SK-N-SH (cell line): ENCODE data around the gene UCMA. TPM values are rescaled to one million over a fixed set of nuclear protein-coding genes. Genes with fewer than 3 reads are reported as not detected.

Experiments used
- CTCF ChIA-PET: fragments of 300-600, 350-600 bp; formaldehyde crosslinking; extraction: SDS; loops from one replicate; lab custom pipeline; 2021; lab: Yijun Ruan, JAX
- POLR2A ChIA-PET: fragments of 350-600 bp; sonication (Branson Sonifier 250); formaldehyde crosslinking; extraction: SDS; loops from one replicate; lab custom pipeline; 2020; ENCODE audit warnings: antibody characterized with exemption, inconsistent platforms; lab: Yijun Ruan, JAX
- DNase-seq: peaks from one replicate; pipeline ENCODE4 v3.0.0; 2012
- H2AFZ ChIP-seq: fragments of 200-600 bp; sonication (generic); 2 replicates; pipeline ENCODE4 v1.8.1; 2016; ENCODE audit warnings: antibody characterized with exemption, mild to moderate bottlenecking, low read depth
- H3F3A ChIP-seq: fragments of 200-600 bp; sonication (generic); replicated peaks from 2 replicates; pipeline ENCODE3; 2016; ENCODE audit warnings: antibody characterized with exemption, mild to moderate bottlenecking; ENCODE audit not compliant: insufficient read depth
- H3K27ac ChIP-seq, 2 experiments: fragments of 200-500 bp in 1 of 2; fragments of 200-600 bp in 1 of 2; sonication (Bioruptor generic) in 1 of 2; sonication (generic), shearing (Covaris generic) in 1 of 2; 2 replicates each; pipeline versions ENCODE4 v1.5.1 to v1.6.1; 2014 to 2016; ENCODE audit warnings: low read depth in 2 of 2, inconsistent platforms in 1 of 2, low read length in 1 of 2, mild to moderate bottlenecking in 1 of 2, mixed read lengths in 1 of 2
- H3K27me3 ChIP-seq: fragments of 200-600 bp; sonication (generic), shearing (Covaris generic); 2 replicates; pipeline ENCODE4 v1.6.1; 2016; ENCODE audit warnings: mixed run types; ENCODE audit not compliant: insufficient read depth
- H3K36me3 ChIP-seq, 2 experiments: fragments of 200-500 bp in 1 of 2; fragments of 200-600 bp in 1 of 2; sonication (Bioruptor generic) in 1 of 2; sonication (generic) in 1 of 2; replicated peaks in 1 of 2; 2 replicates each; pipeline versions ENCODE3 to v1.5.1; 2014 to 2016; ENCODE audit warnings: low read length in 1 of 2, mild to moderate bottlenecking in 1 of 2; ENCODE audit not compliant: insufficient read depth in 2 of 2, control insufficient read depth in 1 of 2
- H3K4me1 ChIP-seq, 2 experiments: fragments of 200-500 bp in 1 of 2; fragments of 200-600 bp in 1 of 2; sonication (Bioruptor generic) in 1 of 2; sonication (generic), shearing (Covaris generic) in 1 of 2; 2 replicates each; pipeline versions ENCODE4 v1.5.1 to v1.6.1; 2014 to 2016; ENCODE audit warnings: low read depth in 1 of 2, low read length in 1 of 2, mixed run types in 1 of 2; ENCODE audit not compliant: insufficient read depth in 2 of 2, control insufficient read depth in 1 of 2
- H3K4me2 ChIP-seq: fragments of 200-600 bp; sonication (generic), shearing (Covaris generic); 2 replicates; pipeline ENCODE4 v1.6.1; 2017; ENCODE audit warnings: mixed run types
- H3K4me3 ChIP-seq, 2 experiments: fragments of 200-500 bp in 1 of 2; fragments of 200-600 bp in 1 of 2; sonication (Bioruptor generic) in 1 of 2; sonication (generic), shearing (Covaris generic) in 1 of 2; 2 replicates each; pipeline versions ENCODE4 v1.5.1 to v1.8.1; 2014 to 2016; ENCODE audit warnings: low read depth in 2 of 2, inconsistent platforms in 1 of 2, low read length in 1 of 2, mild to moderate bottlenecking in 1 of 2, mixed read lengths in 1 of 2, moderate library complexity in 1 of 2
- H3K79me2 ChIP-seq: fragments of 200-600 bp; sonication (generic); 2 replicates; pipeline ENCODE4 v1.8.1; 2017; ENCODE audit warnings: mild to moderate bottlenecking; ENCODE audit not compliant: insufficient read depth
- H3K9ac ChIP-seq: fragments of 200-600 bp; sonication (generic); 2 replicates; pipeline ENCODE4 v1.6.1; 2017; ENCODE audit warnings: mixed run types
- H3K9me2 ChIP-seq: fragments of 200-600 bp; sonication (generic); 2 replicates; pipeline ENCODE4 v1.6.1; 2017; ENCODE audit warnings: mixed run types
- H3K9me3 ChIP-seq: fragments of 200-600 bp; sonication (generic); 2 replicates; pipeline ENCODE4 v1.6.1; 2017; ENCODE audit warnings: mixed run types, mild to moderate bottlenecking, moderate library complexity
- H4K20me1 ChIP-seq: fragments of 200-600 bp; sonication (generic); 2 replicates; pipeline ENCODE4 v1.6.1; 2017; ENCODE audit warnings: mild to moderate bottlenecking, mixed run types; ENCODE audit not compliant: insufficient read depth
- CHD2 ChIP-seq: fragments of 150-350 bp; IDR thresholded peaks from 2 replicates; pipeline ENCODE4 v1.6.1; 2018; ENCODE audit warnings: low read length; ENCODE audit not compliant: partially characterized antibody
- EP300 ChIP-seq, 2 experiments: IDR thresholded peaks; 2 replicates each; pipeline versions ENCODE4 v1.4.0 to v1.6.1; 2012; ENCODE audit warnings: borderline replicate concordance in 1 of 2, low read depth in 1 of 2, low read length in 1 of 2
- EZH2phosphoT487 ChIP-seq: fragments of 200-600 bp; sonication (generic); IDR thresholded peaks from 2 replicates; pipeline ENCODE4 v1.6.1; 2017; ENCODE audit warnings: low read depth, mixed run types, mild to moderate bottlenecking, antibody characterized with exemption, moderate library complexity, borderline replicate concordance
- MXI1 ChIP-seq: IDR thresholded peaks from 2 replicates; pipeline ENCODE4 v1.6.1; 2012; ENCODE audit warnings: mild to moderate bottlenecking, low read depth, low read length, improper control_type of control experiment
- RAD21 ChIP-seq: IDR thresholded peaks from 2 replicates; pipeline ENCODE4 v1.6.1; 2012; ENCODE audit warnings: mild to moderate bottlenecking, low read length
- SMC3 ChIP-seq: IDR thresholded peaks from 2 replicates; pipeline ENCODE4 v1.6.1; 2012; ENCODE audit warnings: low read depth, low read length, improper control_type of control experiment
- WGBS: methylation state at CpG from one replicate; pipeline ENCODE4 v1.1.6; 2017; ENCODE audit warnings: low lambda C conversion rate; 5-methylcytosine and 5-hydroxymethylcytosine counted together
- polyA plus RNA-seq, 3 experiments: library from polyadenylated mRNA; depleted of rRNA; stranded (reverse); fragments of >200 nt; gene quantifications; 2 replicates each; pipeline ENCODE4 v1.2.3, GENCODE V29; 2012
- TF ChIP-seq, protein P1 (sequence below): fragments of 150-350 bp; IDR thresholded peaks from 2 replicates; pipeline ENCODE4 v1.6.1; 2016; ENCODE audit warnings: mild to moderate bottlenecking, low read depth, low read length
- TF ChIP-seq, protein P2 (sequence below): fragments of 200-600 bp; sonication (generic); IDR thresholded peaks from 2 replicates; pipeline ENCODE4 v1.6.1; 2017; ENCODE audit warnings: antibody characterized with exemption, mild to moderate bottlenecking, moderate library complexity
- TF ChIP-seq, protein P3 (sequence below): IDR thresholded peaks from 2 replicates; pipeline ENCODE4 v1.4.0; 2012; ENCODE audit warnings: low read depth
- TF ChIP-seq, protein P4 (sequence below): IDR thresholded peaks from 2 replicates; pipeline ENCODE4; 2012
- TF ChIP-seq, protein P5 (sequence below): fragments of 150-350 bp; IDR thresholded peaks from 2 replicates; pipeline ENCODE4 v1.6.1; 2017; ENCODE audit warnings: antibody characterized with exemption, low read length, low read depth, borderline replicate concordance

The UCMA gene
- polyA plus RNA-seq, 1 of the 3 experiments (the other 2 are of a cell fraction), result not detected

DNA sequence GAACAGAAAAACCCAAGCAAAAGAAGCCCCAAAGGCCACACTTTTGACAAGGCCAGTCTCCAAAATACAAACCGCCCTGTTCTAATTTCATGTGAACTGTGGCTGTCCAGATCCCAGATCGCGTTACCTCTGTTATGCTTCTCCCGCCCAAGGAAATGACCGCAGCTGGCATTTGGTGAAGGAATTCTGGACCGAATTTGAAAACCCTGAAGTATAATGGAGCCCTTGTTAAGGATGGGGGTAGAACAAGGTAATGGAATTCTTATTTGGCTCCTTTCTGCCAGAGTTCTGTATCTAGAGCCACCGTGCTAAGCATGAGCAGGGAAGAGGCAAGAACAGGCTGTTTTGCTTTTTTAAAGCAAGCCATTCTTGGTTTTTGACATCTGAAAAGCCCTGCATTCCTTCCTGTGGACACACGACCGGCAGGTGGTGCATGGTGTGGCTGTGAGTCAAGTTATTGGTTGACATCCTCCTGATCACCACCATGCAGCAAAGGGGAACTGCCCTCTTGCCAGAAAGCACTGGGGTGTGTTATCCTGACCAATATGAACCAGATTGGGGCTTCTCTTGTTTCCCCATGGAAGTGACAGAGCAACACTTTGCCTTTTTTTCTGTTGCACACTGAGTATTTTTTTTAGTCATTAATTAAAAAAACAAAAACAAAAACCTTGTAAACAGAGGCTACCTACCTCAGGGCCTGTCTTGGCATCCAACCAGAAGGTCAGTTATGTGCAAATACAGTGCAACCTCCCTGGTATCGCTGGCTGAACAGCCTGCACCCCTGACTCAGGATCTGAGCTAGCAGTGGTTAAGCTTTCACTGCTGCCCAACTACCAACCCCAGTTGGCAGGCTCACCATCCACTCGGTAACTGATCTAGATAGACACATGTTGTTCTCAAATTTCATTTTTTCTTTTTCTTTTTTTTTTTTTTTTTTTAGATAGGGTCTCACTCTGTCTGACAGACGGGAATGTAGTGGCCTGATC lies 14.2 kb downstream of the UCMA start:
- no peak overlapping the region for H3K27ac ChIP-seq
- no peak overlapping the region for H3K9ac ChIP-seq
- H3K4me1 ChIP-seq, result no peaks in the 10 kb centered on the region
- H3K9me2 ChIP-seq, result no peaks in the 10 kb centered on the region
- no peak overlapping the region for H3K4me2 ChIP-seq
- no peak overlapping the region for H3K4me3 ChIP-seq
- CTCF ChIA-PET, result interaction anchor here (0.8 to 1.4 kb wide), 5 partner anchors 8 to 83 kb away, joined by 3 to 4 read pairs (median 4); no protein-coding TSS in a partner anchor
- no peaks in the 10 kb centered on the region for H3K79me2 ChIP-seq
- POLR2A ChIA-PET, result interaction anchor here (0.7 kb wide), 1 partner anchor 79 kb away, joined by 3 read pairs; no protein-coding TSS in a partner anchor
- no peaks in the 10 kb centered on the region for H3F3A ChIP-seq
- TF ChIP-seq EZH2phosphoT487 (no peak), MXI1 (no peak), EP300 (IDR thresholded peaks at IDR 0.05; ENCODE audit: borderline replicate concordance in 1 of 2, low read depth in 1 of 2, low read length in 1 of 2) (no peak), CHD2 (no peak), SMC3 (no peak), RAD21 (no peak)
- TF ChIP-seq, protein P1, sequence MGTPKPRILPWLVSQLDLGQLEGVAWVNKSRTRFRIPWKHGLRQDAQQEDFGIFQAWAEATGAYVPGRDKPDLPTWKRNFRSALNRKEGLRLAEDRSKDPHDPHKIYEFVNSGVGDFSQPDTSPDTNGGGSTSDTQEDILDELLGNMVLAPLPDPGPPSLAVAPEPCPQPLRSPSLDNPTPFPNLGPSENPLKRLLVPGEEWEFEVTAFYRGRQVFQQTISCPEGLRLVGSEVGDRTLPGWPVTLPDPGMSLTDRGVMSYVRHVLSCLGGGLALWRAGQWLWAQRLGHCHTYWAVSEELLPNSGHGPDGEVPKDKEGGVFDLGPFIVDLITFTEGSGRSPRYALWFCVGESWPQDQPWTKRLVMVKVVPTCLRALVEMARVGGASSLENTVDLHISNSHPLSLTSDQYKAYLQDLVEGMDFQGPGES, result no peak
- TF ChIP-seq, protein P2, sequence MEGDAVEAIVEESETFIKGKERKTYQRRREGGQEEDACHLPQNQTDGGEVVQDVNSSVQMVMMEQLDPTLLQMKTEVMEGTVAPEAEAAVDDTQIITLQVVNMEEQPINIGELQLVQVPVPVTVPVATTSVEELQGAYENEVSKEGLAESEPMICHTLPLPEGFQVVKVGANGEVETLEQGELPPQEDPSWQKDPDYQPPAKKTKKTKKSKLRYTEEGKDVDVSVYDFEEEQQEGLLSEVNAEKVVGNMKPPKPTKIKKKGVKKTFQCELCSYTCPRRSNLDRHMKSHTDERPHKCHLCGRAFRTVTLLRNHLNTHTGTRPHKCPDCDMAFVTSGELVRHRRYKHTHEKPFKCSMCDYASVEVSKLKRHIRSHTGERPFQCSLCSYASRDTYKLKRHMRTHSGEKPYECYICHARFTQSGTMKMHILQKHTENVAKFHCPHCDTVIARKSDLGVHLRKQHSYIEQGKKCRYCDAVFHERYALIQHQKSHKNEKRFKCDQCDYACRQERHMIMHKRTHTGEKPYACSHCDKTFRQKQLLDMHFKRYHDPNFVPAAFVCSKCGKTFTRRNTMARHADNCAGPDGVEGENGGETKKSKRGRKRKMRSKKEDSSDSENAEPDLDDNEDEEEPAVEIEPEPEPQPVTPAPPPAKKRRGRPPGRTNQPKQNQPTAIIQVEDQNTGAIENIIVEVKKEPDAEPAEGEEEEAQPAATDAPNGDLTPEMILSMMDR, result no peak
- TF ChIP-seq, protein P3, sequence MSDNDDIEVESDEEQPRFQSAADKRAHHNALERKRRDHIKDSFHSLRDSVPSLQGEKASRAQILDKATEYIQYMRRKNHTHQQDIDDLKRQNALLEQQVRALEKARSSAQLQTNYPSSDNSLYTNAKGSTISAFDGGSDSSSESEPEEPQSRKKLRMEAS, result no peak
- TF ChIP-seq, protein P4, sequence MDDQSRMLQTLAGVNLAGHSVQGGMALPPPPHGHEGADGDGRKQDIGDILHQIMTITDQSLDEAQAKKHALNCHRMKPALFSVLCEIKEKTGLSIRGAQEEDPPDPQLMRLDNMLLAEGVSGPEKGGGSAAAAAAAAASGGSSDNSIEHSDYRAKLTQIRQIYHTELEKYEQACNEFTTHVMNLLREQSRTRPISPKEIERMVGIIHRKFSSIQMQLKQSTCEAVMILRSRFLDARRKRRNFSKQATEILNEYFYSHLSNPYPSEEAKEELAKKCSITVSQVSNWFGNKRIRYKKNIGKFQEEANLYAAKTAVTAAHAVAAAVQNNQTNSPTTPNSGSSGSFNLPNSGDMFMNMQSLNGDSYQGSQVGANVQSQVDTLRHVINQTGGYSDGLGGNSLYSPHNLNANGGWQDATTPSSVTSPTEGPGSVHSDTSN, result no peak
- TF ChIP-seq, protein P5, sequence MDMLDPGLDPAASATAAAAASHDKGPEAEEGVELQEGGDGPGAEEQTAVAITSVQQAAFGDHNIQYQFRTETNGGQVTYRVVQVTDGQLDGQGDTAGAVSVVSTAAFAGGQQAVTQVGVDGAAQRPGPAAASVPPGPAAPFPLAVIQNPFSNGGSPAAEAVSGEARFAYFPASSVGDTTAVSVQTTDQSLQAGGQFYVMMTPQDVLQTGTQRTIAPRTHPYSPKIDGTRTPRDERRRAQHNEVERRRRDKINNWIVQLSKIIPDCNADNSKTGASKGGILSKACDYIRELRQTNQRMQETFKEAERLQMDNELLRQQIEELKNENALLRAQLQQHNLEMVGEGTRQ, result no peak
- no peak overlapping the region for H2AFZ ChIP-seq
- H3K9me3 ChIP-seq, result no peaks in the 10 kb centered on the region
- no peaks in the 10 kb centered on the region for H3K36me3 ChIP-seq
- H3K27me3 ChIP-seq, result no peaks in the 10 kb centered on the region
- no peak for DNase-seq
- H4K20me1 ChIP-seq, result no peaks in the 10 kb centered on the region
- 75% methylated on average over 10 of the region's 12 CpGs for WGBS
